MM.1S (cell line): ENCODE measurements around the gene ADAMTS6.

Experiments
- DNase-seq: peaks from one replicate; pipeline ENCODE4 v3.0.0-alpha.2; 2015
- H2AFZ ChIP-seq: fragments of 300-600 bp; sonication (generic); 2 replicates; pipeline ENCODE4 v1.6.0; 2016; ENCODE audit warnings: antibody characterized with exemption, low read length
- H3F3A ChIP-seq: fragments of 300-600 bp; sonication (generic); 2 replicates; pipeline ENCODE4 v1.6.1; 2016; ENCODE audit warnings: mild to moderate bottlenecking, antibody characterized with exemption, low read length, moderate library complexity, mixed read lengths; ENCODE audit not compliant: insufficient read depth
- H3K27ac ChIP-seq: fragments of 300-600 bp; sonication (generic); 2 replicates; pipeline ENCODE4 v1.5.1; 2016; ENCODE audit warnings: mild to moderate bottlenecking, low read length
- H3K27me3 ChIP-seq: fragments of 300-600 bp; sonication (generic); replicated peaks from 2 replicates; pipeline ENCODE4 v1.6.0; 2016; ENCODE audit warnings: low read length; ENCODE audit not compliant: insufficient read depth
- H3K36me3 ChIP-seq: fragments of 300-600 bp; sonication (generic); replicated peaks from 2 replicates; pipeline ENCODE4 v1.6.1; 2016; ENCODE audit warnings: mild to moderate bottlenecking, low read length, mixed read lengths; ENCODE audit not compliant: insufficient read depth
- H3K4me1 ChIP-seq: fragments of 300-600 bp; sonication (generic); 2 replicates; pipeline ENCODE4 v1.6.1; 2016; ENCODE audit warnings: low read length, mixed read lengths
- H3K4me2 ChIP-seq: fragments of 300-600 bp; sonication (generic); 2 replicates; pipeline ENCODE4 v1.6.0; 2016; ENCODE audit warnings: low read depth, low read length
- H3K4me3 ChIP-seq: fragments of 300-600 bp; sonication (generic); 2 replicates; pipeline ENCODE4 v1.5.1; 2016; ENCODE audit warnings: low read length, mixed read lengths
- H3K79me2 ChIP-seq: fragments of 300-600 bp; sonication (generic); 2 replicates; pipeline ENCODE4 v1.6.1; 2016; ENCODE audit warnings: mixed run types, low read length, mixed read lengths
- H3K9ac ChIP-seq: fragments of 300-600 bp; sonication (generic); 2 replicates; pipeline ENCODE4 v1.6.1; 2016; ENCODE audit warnings: low read length, mixed read lengths
- H3K9me2 ChIP-seq: fragments of 300-600 bp; sonication (generic); replicated peaks from 2 replicates; pipeline ENCODE4 v1.6.1; 2016; ENCODE audit warnings: mild to moderate bottlenecking, low read length, mixed read lengths; ENCODE audit not compliant: insufficient read depth
- H3K9me3 ChIP-seq: fragments of 300-600 bp; sonication (generic); replicated peaks from 2 replicates; pipeline ENCODE4 v1.6.1; 2016; ENCODE audit warnings: mild to moderate bottlenecking, low read length, mixed read lengths; ENCODE audit not compliant: insufficient read depth
- H4K20me1 ChIP-seq: fragments of 300-600 bp; sonication (generic); 2 replicates; pipeline ENCODE4 v1.6.1; 2016; ENCODE audit warnings: mild to moderate bottlenecking, low read length, moderate library complexity, mixed read lengths; ENCODE audit not compliant: insufficient read depth
- EZH2 ChIP-seq: fragments of 300-600 bp; sonication (generic); optimal IDR thresholded peaks from 2 replicates; pipeline ENCODE3; 2017; ENCODE audit warnings: low read depth, mild to moderate bottlenecking, antibody characterized with exemption, low read length, mixed read lengths
- EZH2phosphoT487 ChIP-seq: fragments of 300-600 bp; sonication (generic); IDR thresholded peaks from 2 replicates; pipeline ENCODE4 v1.6.1; 2018; ENCODE audit warnings: antibody characterized with exemption, low read length
- TF ChIP-seq, protein P1 (sequence below): fragments of 300-600 bp; sonication (generic); IDR thresholded peaks from 2 replicates; pipeline ENCODE4 v1.5.1; 2016; ENCODE audit warnings: antibody characterized with exemption, low read length, mixed read lengths

ADAMTS6 gene

DNA sequence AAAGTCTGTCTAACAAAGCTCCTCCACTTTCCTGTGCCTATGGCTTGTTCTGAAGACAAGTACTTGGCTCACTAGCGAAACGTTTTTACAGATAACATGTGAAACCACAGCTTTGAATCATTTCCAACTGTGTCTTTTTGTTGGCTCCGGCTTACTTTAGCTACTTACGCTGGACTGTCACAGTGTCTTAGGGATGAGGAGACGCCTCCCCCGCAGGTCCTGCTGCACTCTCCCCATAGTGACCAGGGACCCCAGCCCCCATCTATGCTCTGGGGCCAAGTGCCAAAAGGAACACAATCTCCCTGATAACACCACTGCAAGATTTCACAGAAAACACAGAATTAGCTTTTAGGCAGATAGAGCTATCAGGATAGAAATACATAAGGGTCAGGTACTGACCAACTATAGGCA is 219.1 kb downstream of the ADAMTS6 start:
- Histone ChIP-seq H3K79me2 (no peaks in the 10 kb centered on the region), H3K9me3 (no peaks in the 10 kb centered on the region), H3K4me2 (no peak overlapping the region), H3K4me1 (no peaks in the 10 kb centered on the region), H3K27ac (no peak overlapping the region), H3K4me3 (no peak overlapping the region), H3K36me3 (no peaks in the 10 kb centered on the region), H3F3A (no peaks in the 10 kb centered on the region), H3K27me3 (no peaks in the 10 kb centered on the region), H3K9ac (no peak overlapping the region), H2AFZ (no peak overlapping the region), H4K20me1 (no peaks in the 10 kb centered on the region), H3K9me2 (no peaks in the 10 kb centered on the region)
- DNase-seq = no peak
- TF ChIP-seq EZH2 (no peak), EZH2phosphoT487 (no peak)
- TF ChIP-seq, protein P1, sequence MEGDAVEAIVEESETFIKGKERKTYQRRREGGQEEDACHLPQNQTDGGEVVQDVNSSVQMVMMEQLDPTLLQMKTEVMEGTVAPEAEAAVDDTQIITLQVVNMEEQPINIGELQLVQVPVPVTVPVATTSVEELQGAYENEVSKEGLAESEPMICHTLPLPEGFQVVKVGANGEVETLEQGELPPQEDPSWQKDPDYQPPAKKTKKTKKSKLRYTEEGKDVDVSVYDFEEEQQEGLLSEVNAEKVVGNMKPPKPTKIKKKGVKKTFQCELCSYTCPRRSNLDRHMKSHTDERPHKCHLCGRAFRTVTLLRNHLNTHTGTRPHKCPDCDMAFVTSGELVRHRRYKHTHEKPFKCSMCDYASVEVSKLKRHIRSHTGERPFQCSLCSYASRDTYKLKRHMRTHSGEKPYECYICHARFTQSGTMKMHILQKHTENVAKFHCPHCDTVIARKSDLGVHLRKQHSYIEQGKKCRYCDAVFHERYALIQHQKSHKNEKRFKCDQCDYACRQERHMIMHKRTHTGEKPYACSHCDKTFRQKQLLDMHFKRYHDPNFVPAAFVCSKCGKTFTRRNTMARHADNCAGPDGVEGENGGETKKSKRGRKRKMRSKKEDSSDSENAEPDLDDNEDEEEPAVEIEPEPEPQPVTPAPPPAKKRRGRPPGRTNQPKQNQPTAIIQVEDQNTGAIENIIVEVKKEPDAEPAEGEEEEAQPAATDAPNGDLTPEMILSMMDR = no peak

GRCh38 chr5:65262096-65262495 is 219.6 kb downstream of the ADAMTS6 start:
- Histone ChIP-seq H2AFZ (no peak overlapping the region), H3K4me2 (no peak overlapping the region), H3K9ac (no peak overlapping the region), H3K36me3 (no peaks in the 10 kb centered on the region), H4K20me1 (no peaks in the 10 kb centered on the region), H3F3A (no peaks in the 10 kb centered on the region), H3K4me1 (no peaks in the 10 kb centered on the region), H3K9me2 (no peaks in the 10 kb centered on the region), H3K27me3 (no peaks in the 10 kb centered on the region), H3K4me3 (no peak overlapping the region), H3K79me2 (no peaks in the 10 kb centered on the region), H3K27ac (no peak overlapping the region), H3K9me3 (no peaks in the 10 kb centered on the region)
- DNase-seq = no peak
- TF ChIP-seq, protein P1 = no peak
- TF ChIP-seq EZH2phosphoT487 = no peak
- no peak for TF ChIP-seq EZH2

DNA sequence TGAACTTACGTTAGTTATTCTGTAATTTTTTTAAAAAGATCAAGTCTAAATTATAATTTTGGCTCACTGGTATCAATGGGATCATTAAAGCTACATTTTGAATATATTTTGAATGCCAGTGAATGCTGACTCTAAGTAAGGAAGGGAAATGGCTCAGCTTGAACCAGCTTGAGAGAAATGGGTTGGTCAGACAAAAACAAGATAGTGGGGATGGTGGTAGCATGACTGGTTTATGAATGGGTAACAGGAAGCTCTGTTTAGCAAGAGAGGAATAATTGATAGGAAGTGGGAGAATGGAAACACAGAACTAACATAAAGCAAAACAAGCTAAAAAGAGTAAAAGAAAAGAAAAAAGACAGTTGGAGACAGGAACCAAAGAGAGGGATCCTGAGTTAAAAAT is 220.2 kb downstream of the ADAMTS6 start:
- H2AFZ ChIP-seq = no peak overlapping the region
- no peak overlapping the region for H3K4me2 ChIP-seq
- no peak for DNase-seq
- no peaks in the 10 kb centered on the region for H3K4me1 ChIP-seq
- H3K36me3 ChIP-seq = no peaks in the 10 kb centered on the region
- TF ChIP-seq EZH2phosphoT487 = no peak
- TF ChIP-seq EZH2 = no peak
- TF ChIP-seq, protein P1 = no peak
- H3K4me3 ChIP-seq = no peak overlapping the region
- no peaks in the 10 kb centered on the region for H3K9me3 ChIP-seq
- H3K9me2 ChIP-seq = no peaks in the 10 kb centered on the region
- H4K20me1 ChIP-seq = no peaks in the 10 kb centered on the region
- no peaks in the 10 kb centered on the region for H3K27me3 ChIP-seq
- H3K79me2 ChIP-seq = no peaks in the 10 kb centered on the region
- H3F3A ChIP-seq = no peaks in the 10 kb centered on the region
- H3K27ac ChIP-seq = no peak overlapping the region
- H3K9ac ChIP-seq = no peak overlapping the region
